MCF 10A (cell line): ENCODE results near the gene FAM20A. TPM values are rescaled to one million over a fixed set of nuclear protein-coding genes. Genes with fewer than 3 reads are reported as not detected.

Source experiments
- BruUV-seq: library from RNA; stranded (reverse); fragments of 400-500 nt; replicated peaks from 2 replicates; lab custom pipeline; 2021; lab: Mats Ljungman, UMichigan
- CTCF ChIA-PET: fragments of 300-600 bp; sonication (Branson Sonifier 250); formaldehyde crosslinking; extraction: SDS; loops from one replicate; lab custom pipeline; 2021; ENCODE audit warnings: antibody characterized with exemption, inconsistent platforms; lab: Yijun Ruan, JAX
- POLR2A ChIA-PET: fragments of 300-600, 350-650 bp; sonication (Branson Sonifier 250); formaldehyde crosslinking; extraction: SDS; loops from one replicate; lab custom pipeline; 2020; ENCODE audit warnings: antibody characterized with exemption, inconsistent platforms; lab: Yijun Ruan, JAX
- DNase-seq: peaks from one replicate; pipeline ENCODE4 v3.0.0-alpha.2; 2018; ENCODE audit not compliant: unreplicated experiment
- H3K27ac Mint-ChIP-seq: one replicate; pipeline ENCODE4 v1.8.0; 2022; ENCODE audit warnings: mild to moderate bottlenecking, low read depth, mixed read lengths; ENCODE audit not compliant: unreplicated experiment
- H3K27me3 Mint-ChIP-seq: one replicate; pipeline ENCODE4 v1.8.0; 2022; ENCODE audit warnings: mixed read lengths; ENCODE audit not compliant: insufficient read depth, unreplicated experiment
- H3K36me3 Mint-ChIP-seq: one replicate; pipeline ENCODE4 v1.8.0; 2022; ENCODE audit warnings: mild to moderate bottlenecking, moderate library complexity, mixed read lengths; ENCODE audit not compliant: insufficient read depth, unreplicated experiment
- H3K4me1 Mint-ChIP-seq: one replicate; pipeline ENCODE4 v1.8.0; 2022; ENCODE audit warnings: mixed read lengths; ENCODE audit not compliant: insufficient read depth, unreplicated experiment
- H3K4me3 Mint-ChIP-seq: one replicate; pipeline ENCODE4 v1.8.0; 2022; ENCODE audit warnings: mild to moderate bottlenecking, moderate library complexity, mixed read lengths; ENCODE audit not compliant: unreplicated experiment
- H3K9me3 Mint-ChIP-seq: one replicate; pipeline ENCODE4 v1.8.0; 2022; ENCODE audit warnings: mixed read lengths; ENCODE audit not compliant: unreplicated experiment
- intact Hi-C: fragments of 100-400 bp; cut with micrococcal nuclease; formaldehyde crosslinking; loops from 2 replicates; pipeline ENCODE4 v1.14.1; 2022
- total RNA-seq: library from RNA; stranded (reverse); gene quantifications from 2 replicates; pipeline ENCODE4 v1.2.3, GENCODE V29; 2022
- TF ChIP-seq, protein P1 (sequence below): fragments of 200-600 bp; IDR thresholded peaks from one replicate; pipeline ENCODE4 v1.8.0; 2022; ENCODE audit warnings: antibody characterized with exemption, mild to moderate bottlenecking; ENCODE audit not compliant: unreplicated experiment

Gene FAM20A
- total RNA-seq, 1 experiment from 2014 or later = not detected

GRCh38 chr17:68560966-68561720 lies 40.0 kb downstream of the FAM20A start:
- BruUV-seq = no TSS peak
- TF ChIP-seq, protein P1, sequence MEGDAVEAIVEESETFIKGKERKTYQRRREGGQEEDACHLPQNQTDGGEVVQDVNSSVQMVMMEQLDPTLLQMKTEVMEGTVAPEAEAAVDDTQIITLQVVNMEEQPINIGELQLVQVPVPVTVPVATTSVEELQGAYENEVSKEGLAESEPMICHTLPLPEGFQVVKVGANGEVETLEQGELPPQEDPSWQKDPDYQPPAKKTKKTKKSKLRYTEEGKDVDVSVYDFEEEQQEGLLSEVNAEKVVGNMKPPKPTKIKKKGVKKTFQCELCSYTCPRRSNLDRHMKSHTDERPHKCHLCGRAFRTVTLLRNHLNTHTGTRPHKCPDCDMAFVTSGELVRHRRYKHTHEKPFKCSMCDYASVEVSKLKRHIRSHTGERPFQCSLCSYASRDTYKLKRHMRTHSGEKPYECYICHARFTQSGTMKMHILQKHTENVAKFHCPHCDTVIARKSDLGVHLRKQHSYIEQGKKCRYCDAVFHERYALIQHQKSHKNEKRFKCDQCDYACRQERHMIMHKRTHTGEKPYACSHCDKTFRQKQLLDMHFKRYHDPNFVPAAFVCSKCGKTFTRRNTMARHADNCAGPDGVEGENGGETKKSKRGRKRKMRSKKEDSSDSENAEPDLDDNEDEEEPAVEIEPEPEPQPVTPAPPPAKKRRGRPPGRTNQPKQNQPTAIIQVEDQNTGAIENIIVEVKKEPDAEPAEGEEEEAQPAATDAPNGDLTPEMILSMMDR = no peak
- Mint-ChIP-seq H3K4me3 (no peak overlapping the region), H3K27ac (no peak overlapping the region), H3K36me3 (no peaks in the 10 kb centered on the region), H3K9me3 (no peaks in the 10 kb centered on the region), H3K27me3 (no peaks in the 10 kb centered on the region), H3K4me1 (peaks cover 16% of the 10 kb centered on the region)
- no peak for DNase-seq
- ChIA-PET POLR2A (no interaction called here), CTCF (no interaction called here)
- intact Hi-C loops = no loop called here

DNA sequence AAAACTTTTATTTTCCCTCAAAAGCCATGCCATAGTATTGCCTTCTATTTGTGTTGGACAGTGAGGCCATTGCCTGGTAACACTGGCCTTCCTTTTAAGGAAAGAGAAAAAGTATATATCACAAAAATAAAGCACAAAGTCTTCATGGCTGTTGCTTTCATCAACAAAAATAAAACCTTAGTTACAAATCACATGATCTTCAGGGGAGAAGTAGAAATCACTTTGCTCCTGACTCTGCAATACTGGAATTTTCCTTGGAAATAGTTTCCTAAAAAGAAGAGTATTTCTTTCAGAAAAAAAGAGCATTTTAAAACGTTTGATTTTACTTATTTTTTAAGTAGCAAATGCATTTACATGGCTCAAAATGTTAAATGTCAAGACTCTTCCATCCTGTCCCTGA lies 41.9 kb downstream of the FAM20A start:
- intact Hi-C loops = no loop called here
- no peaks in the 10 kb centered on the region for H3K9me3 Mint-ChIP-seq

DNA sequence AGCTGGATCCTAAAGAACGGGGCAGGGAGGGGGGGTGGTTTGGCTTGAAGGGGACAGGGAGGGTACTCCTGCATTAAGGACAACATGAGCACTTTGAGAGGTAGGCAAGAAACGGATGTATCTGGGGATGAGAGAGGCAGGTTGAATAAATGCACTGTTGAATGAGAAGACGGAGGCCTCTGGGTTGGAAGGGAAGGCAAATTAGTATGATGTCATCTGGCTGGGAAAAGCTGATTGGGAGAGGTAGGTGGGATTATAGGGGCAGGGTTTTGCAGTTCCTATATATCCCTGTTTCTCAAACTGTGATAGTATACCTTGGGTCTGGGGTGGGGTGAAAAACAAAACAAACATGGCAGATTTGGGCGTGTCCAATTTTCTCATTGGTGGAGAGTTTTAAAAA lies 44.6 kb downstream of the FAM20A start:
- no peaks in the 10 kb centered on the region for H3K9me3 Mint-ChIP-seq
- H3K36me3 Mint-ChIP-seq = no peaks in the 10 kb centered on the region
- H3K4me1 Mint-ChIP-seq = no peaks in the 10 kb centered on the region
- no peak overlapping the region for H3K4me3 Mint-ChIP-seq
- intact Hi-C loops = no loop called here
- no peak overlapping the region for H3K27ac Mint-ChIP-seq
- CTCF ChIA-PET = interaction anchor here (0.5 kb wide), 1 partner anchor 285 kb away, joined by 3 read pairs; no protein-coding TSS in a partner anchor
- TF ChIP-seq, protein P1 = no peak
- no peaks in the 10 kb centered on the region for H3K27me3 Mint-ChIP-seq
- DNase-seq = no peak
- BruUV-seq = no TSS peak
- POLR2A ChIA-PET = no interaction called here

More for the DNA sequence above, 41.9 kb downstream of the FAM20A start:
- Mint-ChIP-seq H3K4me1 (peaks cover 1% of the 10 kb centered on the region), H3K27ac (no peak overlapping the region), H3K4me3 (no peak overlapping the region), H3K36me3 (no peaks in the 10 kb centered on the region), H3K27me3 (no peaks in the 10 kb centered on the region)
- no TSS peak for BruUV-seq
- ChIA-PET CTCF (no interaction called here), POLR2A (no interaction called here)
- DNase-seq = no peak
- TF ChIP-seq, protein P1 = no peak

- Mint-ChIP-seq H3K9me3 (no peaks in the 10 kb centered on the region), H3K36me3 (peaks cover 15% of the 10 kb centered on the region), H3K4me3 (no peak overlapping the region), H3K27ac (peak overlapping the region; percentile 81), H3K4me1 (peaks cover 6% of the 10 kb centered on the region), H3K27me3 (no peaks in the 10 kb centered on the region)
- no peak for DNase-seq
- ChIA-PET CTCF (interaction anchor here (0.5 to 0.6 kb wide), 2 partner anchors 19 to 407 kb away, joined by 3 to 5 read pairs; no protein-coding TSS in a partner anchor), POLR2A (no interaction called here)
- intact Hi-C loops = no loop called here
- BruUV-seq = no TSS peak
- TF ChIP-seq, protein P1 = no peak
Observed at GRCh38 chr17:68544111-68544915, 56.9 kb downstream of the FAM20A start.
